Trophoblast cell (in vitro differentiated cells and primary cell): ENCODE data around the gene CALN1.

Experiments used
- DNase-seq, 2 donors: peaks; one replicate each; pipeline ENCODE4 v3.0.0-alpha.2; 2016
- H2AFZ ChIP-seq: 2 replicates; pipeline ENCODE4 v1.6.1; 2013; ENCODE audit warnings: low read length, moderate library complexity, mild to moderate bottlenecking; ENCODE audit not compliant: insufficient read depth, poor library complexity
- H2AK5ac ChIP-seq: 2 replicates; pipeline ENCODE4 v1.6.1; 2013; ENCODE audit warnings: mild to moderate bottlenecking, low read length
- H2BK120ac ChIP-seq: 2 replicates; pipeline ENCODE4 v1.6.1; 2013; ENCODE audit warnings: low read length, mild to moderate bottlenecking, moderate library complexity; ENCODE audit not compliant: insufficient read depth, poor library complexity
- H2BK12ac ChIP-seq: 2 replicates; pipeline ENCODE4 v1.6.1; 2013; ENCODE audit warnings: mild to moderate bottlenecking, low read length, moderate library complexity
- H2BK5ac ChIP-seq: 2 replicates; pipeline ENCODE4 v1.6.1; 2013; ENCODE audit warnings: low read length, low read depth, moderate library complexity, mild to moderate bottlenecking; ENCODE audit not compliant: poor library complexity
- H3K14ac ChIP-seq: 2 replicates; pipeline ENCODE4 v1.6.1; 2013; ENCODE audit warnings: mild to moderate bottlenecking, low read length
- H3K18ac ChIP-seq: 2 replicates; pipeline ENCODE4 v1.6.1; 2013; ENCODE audit warnings: mild to moderate bottlenecking, low read length
- H3K23ac ChIP-seq: 2 replicates; pipeline ENCODE4 v1.6.1; 2013; ENCODE audit warnings: low read length
- H3K27ac ChIP-seq: 2 replicates; pipeline ENCODE4 v1.5.1; 2013; ENCODE audit warnings: low read depth, mild to moderate bottlenecking, inconsistent platforms, low read length, moderate library complexity
- H3K27me3 ChIP-seq: 2 replicates; pipeline ENCODE4 v1.6.1; 2013; ENCODE audit warnings: inconsistent platforms, mild to moderate bottlenecking, low read length, moderate library complexity; ENCODE audit not compliant: insufficient read depth
- H3K36me3 ChIP-seq, 2 experiments: 1 replicate in 1 of 2; 2 replicates in 1 of 2; pipeline ENCODE4 v1.6.1; 2013; ENCODE audit warnings: low read length in 2 of 2, mild to moderate bottlenecking in 2 of 2, moderate library complexity in 1 of 2; ENCODE audit not compliant: insufficient read depth in 2 of 2, control insufficient read depth in 1 of 2
- H3K4ac ChIP-seq: 2 replicates; pipeline ENCODE4 v1.6.1; 2013; ENCODE audit warnings: low read depth, mild to moderate bottlenecking, low read length, moderate library complexity
- H3K4me1 ChIP-seq, 2 experiments: 1 replicate in 1 of 2; 2 replicates in 1 of 2; pipeline ENCODE4 v1.6.1; 2013; ENCODE audit warnings: low read length in 2 of 2, mild to moderate bottlenecking in 2 of 2, moderate library complexity in 1 of 2; ENCODE audit not compliant: insufficient read depth in 2 of 2, control insufficient read depth in 1 of 2
- H3K4me2 ChIP-seq: 2 replicates; pipeline ENCODE4 v1.6.1; 2013; ENCODE audit warnings: inconsistent platforms, mild to moderate bottlenecking, low read length, moderate library complexity
- H3K4me3 ChIP-seq: 2 replicates; pipeline ENCODE4 v1.5.1; 2013; ENCODE audit warnings: mild to moderate bottlenecking, low read depth, low read length, inconsistent platforms
- H3K79me1 ChIP-seq: one replicate; pipeline ENCODE4 v1.6.1; 2013; ENCODE audit warnings: low read length
- H3K79me2 ChIP-seq: 2 replicates; pipeline ENCODE4 v1.6.1; 2013; ENCODE audit warnings: low read length, mild to moderate bottlenecking; ENCODE audit not compliant: control insufficient read depth, insufficient read depth, poor library complexity
- H3K9ac ChIP-seq: 2 replicates; pipeline ENCODE4 v1.6.1; 2013; ENCODE audit warnings: mild to moderate bottlenecking, low read length
- H3K9me3 ChIP-seq: 2 replicates; pipeline ENCODE4 v1.6.1; 2013; ENCODE audit warnings: low read depth, mild to moderate bottlenecking, control low read depth, inconsistent platforms, low read length; ENCODE audit not compliant: insufficient read depth
- H4K12ac ChIP-seq: 2 replicates; pipeline ENCODE4 v1.6.1; 2013; ENCODE audit warnings: low read depth, mild to moderate bottlenecking, low read length, moderate library complexity
- H4K8ac ChIP-seq: 2 replicates; pipeline ENCODE4 v1.6.1; 2013; ENCODE audit warnings: low read depth, mild to moderate bottlenecking, low read length, moderate library complexity
- H4K91ac ChIP-seq: one replicate; pipeline ENCODE4 v1.6.1; 2013; ENCODE audit warnings: low read depth, mild to moderate bottlenecking, low read length, moderate library complexity
- WGBS: extraction: QIAGEN DNeasy Blood & Tissue Kit; methylation state at CpG from one replicate; pipeline ENCODE4 v1.1.7; 2013; ENCODE audit warnings: missing lambda C conversion rate; ENCODE audit not compliant: insufficient read length, insufficient coverage; ENCODE audit errors: extremely low coverage; 5-methylcytosine and 5-hydroxymethylcytosine counted together

Gene CALN1

GRCh38 chr7:71865172-71865571, 547.0 kb downstream of the CALN1 start:
- H3K27me3 ChIP-seq: no peaks in the 10 kb centered on the region
- H3K79me2 ChIP-seq: no peaks in the 10 kb centered on the region
- no peak overlapping the region for H4K91ac ChIP-seq
- H2AK5ac ChIP-seq: no peak overlapping the region
- no peak overlapping the region for H2BK12ac ChIP-seq
- H3K36me3 ChIP-seq: no peaks in the 10 kb centered on the region
- no peak overlapping the region for H3K18ac ChIP-seq
- no peak overlapping the region for H3K9ac ChIP-seq
- H3K4me3 ChIP-seq: no peak overlapping the region
- no peak for DNase-seq
- H3K9me3 ChIP-seq: no peaks in the 10 kb centered on the region
- no peak overlapping the region for H3K4me2 ChIP-seq
- H3K14ac ChIP-seq: no peak overlapping the region
- H3K23ac ChIP-seq: no peak overlapping the region
- no CpG with 5 or more reads among the region's 6 CpGs for WGBS
- no peak overlapping the region for H2BK5ac ChIP-seq
- H4K12ac ChIP-seq: no peak overlapping the region
- peaks cover 2 to 6% of the 10 kb centered on the region in 2 experiments for H3K4me1 ChIP-seq
- no peak overlapping the region for H2BK120ac ChIP-seq
- no peak overlapping the region for H3K4ac ChIP-seq
- no peak overlapping the region for H3K27ac ChIP-seq
- peaks cover 2% of the 10 kb centered on the region for H3K79me1 ChIP-seq
- no peak overlapping the region for H4K8ac ChIP-seq
- no peak overlapping the region for H2AFZ ChIP-seq

- no CpG with 5 or more reads among the region's 4 CpGs for WGBS
- H2BK12ac ChIP-seq: no peak overlapping the region
Observed at GRCh38 chr7:71864130-71864529, 548.0 kb downstream of the CALN1 start.

GRCh38 chr7:71860572-71860971, 551.6 kb downstream of the CALN1 start:
- H3K79me1 ChIP-seq: no peaks in the 10 kb centered on the region
- no peak overlapping the region for H4K12ac ChIP-seq
- H3K9me3 ChIP-seq: no peaks in the 10 kb centered on the region
- H4K8ac ChIP-seq: no peak overlapping the region
- no peak overlapping the region for H2AK5ac ChIP-seq
- H3K4me3 ChIP-seq: no peak overlapping the region
- no peak overlapping the region for H4K91ac ChIP-seq
- no peaks in the 10 kb centered on the region for H3K27me3 ChIP-seq
- no peak overlapping the region for H3K27ac ChIP-seq
- H2AFZ ChIP-seq: no peak overlapping the region
- H3K18ac ChIP-seq: no peak overlapping the region
- no peak overlapping the region for H3K4me2 ChIP-seq
- H2BK5ac ChIP-seq: no peak overlapping the region
- no peak overlapping the region for H2BK120ac ChIP-seq
- H3K4me1 ChIP-seq: no peaks in the 10 kb centered on the region
- no CpG with 5 or more reads among the region's 4 CpGs for WGBS
- DNase-seq: no peak
- no peak overlapping the region for H3K4ac ChIP-seq
- no peak overlapping the region for H2BK12ac ChIP-seq
- H3K36me3 ChIP-seq: no peaks in the 10 kb centered on the region
- no peaks in the 10 kb centered on the region for H3K79me2 ChIP-seq
- no peak overlapping the region for H3K23ac ChIP-seq
- no peak overlapping the region for H3K9ac ChIP-seq
- H3K14ac ChIP-seq: no peak overlapping the region

More at GRCh38 chr7:71864130-71864529, 548.0 kb downstream of the CALN1 start:
- H2BK5ac ChIP-seq: no peak overlapping the region
- H2BK120ac ChIP-seq: no peak overlapping the region
- no peak overlapping the region for H3K23ac ChIP-seq
- H3K14ac ChIP-seq: no peak overlapping the region
- H2AFZ ChIP-seq: no peak overlapping the region
- H3K79me2 ChIP-seq: no peaks in the 10 kb centered on the region
- H4K91ac ChIP-seq: no peak overlapping the region
- H3K18ac ChIP-seq: no peak overlapping the region
- H3K9me3 ChIP-seq: no peaks in the 10 kb centered on the region
- peaks cover 2 to 6% of the 10 kb centered on the region in 2 experiments for H3K4me1 ChIP-seq
- H4K12ac ChIP-seq: no peak overlapping the region
- no peak overlapping the region for H3K27ac ChIP-seq
- H3K36me3 ChIP-seq: no peaks in the 10 kb centered on the region
- no peak overlapping the region for H3K4ac ChIP-seq
- H3K9ac ChIP-seq: no peak overlapping the region
- no peaks in the 10 kb centered on the region for H3K27me3 ChIP-seq
- H3K79me1 ChIP-seq: peaks cover 2% of the 10 kb centered on the region
- H2AK5ac ChIP-seq: no peak overlapping the region
- H4K8ac ChIP-seq: no peak overlapping the region
- no peak overlapping the region for H3K4me2 ChIP-seq
- DNase-seq: no peak
- H3K4me3 ChIP-seq: no peak overlapping the region

- no peak overlapping the region for H3K4me3 ChIP-seq
- H2BK12ac ChIP-seq: no peak overlapping the region
- H3K27me3 ChIP-seq: no peaks in the 10 kb centered on the region
- no peak overlapping the region for H2BK120ac ChIP-seq
- WGBS: no CpG with 5 or more reads among the region's 6 CpGs
- no peak overlapping the region for H3K9ac ChIP-seq
- H3K36me3 ChIP-seq: no peaks in the 10 kb centered on the region
- H2AK5ac ChIP-seq: no peak overlapping the region
- no peak overlapping the region for H4K12ac ChIP-seq
- H3K4me1 ChIP-seq: no peaks in the 10 kb centered on the region
- no peak overlapping the region for H2BK5ac ChIP-seq
- no peak overlapping the region for H4K8ac ChIP-seq
- H3K4ac ChIP-seq: no peak overlapping the region
- no peak overlapping the region for H3K14ac ChIP-seq
- H4K91ac ChIP-seq: no peak overlapping the region
- no peak overlapping the region for H3K27ac ChIP-seq
- no peak overlapping the region for H2AFZ ChIP-seq
- H3K4me2 ChIP-seq: no peak overlapping the region
- no peak overlapping the region for H3K23ac ChIP-seq
- H3K79me2 ChIP-seq: no peaks in the 10 kb centered on the region
- no peak overlapping the region for H3K18ac ChIP-seq
- H3K9me3 ChIP-seq: no peaks in the 10 kb centered on the region
- no peak for DNase-seq
- H3K79me1 ChIP-seq: no peaks in the 10 kb centered on the region
Observed at GRCh38 chr7:71857338-71857737, 554.8 kb downstream of the CALN1 start.
